NCI-H2081 (cell line): ENCODE results near the gene BORCS5.

Source experiments
- DNase-seq, 2 experiments: peaks; one replicate each; lab custom pipeline; 2025; lab: John Stamatoyannopoulos, UW

The BORCS5 gene

DNA sequence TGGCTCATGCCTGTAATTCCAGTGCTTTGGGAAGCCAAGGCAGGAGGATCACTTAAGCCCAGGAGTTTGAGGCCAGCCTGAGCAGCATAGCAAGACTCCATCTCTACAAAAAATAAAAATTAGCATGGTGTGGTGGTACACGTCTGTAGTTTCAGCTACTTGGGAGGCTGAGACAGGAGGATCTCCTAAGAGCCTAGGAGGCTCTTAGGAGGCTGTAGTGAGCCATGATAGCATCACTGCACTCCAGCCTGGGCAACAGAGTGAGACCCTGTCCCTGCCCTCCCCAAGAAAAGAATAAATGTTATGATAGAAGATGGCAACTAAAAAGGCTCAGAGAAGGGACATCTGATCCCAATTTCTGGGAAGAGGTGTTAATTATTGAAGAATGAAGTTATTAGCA, 3.6 kb upstream of the BORCS5 start:
- no peak for DNase-seq

DNA sequence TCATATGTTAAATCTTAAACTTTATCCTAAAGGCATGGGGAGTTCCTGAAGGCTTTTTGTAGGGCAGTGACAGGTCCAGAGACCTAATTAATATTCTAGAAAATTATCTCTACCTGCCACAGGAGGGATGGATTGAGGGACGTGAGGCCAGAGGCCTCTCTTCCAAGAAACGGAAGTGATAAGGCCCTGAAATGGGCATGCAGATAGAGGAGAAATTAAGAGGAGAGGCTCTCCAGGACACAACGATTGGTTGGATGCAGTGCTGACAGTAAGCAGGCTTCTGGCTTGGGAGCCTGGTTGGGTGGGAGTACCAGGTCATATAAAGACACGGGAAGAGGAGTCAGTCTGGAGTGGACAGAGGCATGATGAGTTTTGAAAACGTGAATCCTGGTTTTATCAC, 3.1 kb upstream of the BORCS5 start:
- no peak for DNase-seq

- DNase-seq: no peak
These were observed 397 bp upstream of the BORCS5 start for GRCh38 chr12:12356467-12356895.

GRCh38 chr12:12357719-12358461, 1.0 kb downstream of the BORCS5 start:
- DNase-seq: peak; percentile 17 to 57

- no peak for DNase-seq
These were observed 1.6 kb downstream of the BORCS5 start for GRCh38 chr12:12358528-12358927.

GRCh38 chr12:12364787-12365445, 8.0 kb downstream of the BORCS5 start:
- DNase-seq: no peak

DNA sequence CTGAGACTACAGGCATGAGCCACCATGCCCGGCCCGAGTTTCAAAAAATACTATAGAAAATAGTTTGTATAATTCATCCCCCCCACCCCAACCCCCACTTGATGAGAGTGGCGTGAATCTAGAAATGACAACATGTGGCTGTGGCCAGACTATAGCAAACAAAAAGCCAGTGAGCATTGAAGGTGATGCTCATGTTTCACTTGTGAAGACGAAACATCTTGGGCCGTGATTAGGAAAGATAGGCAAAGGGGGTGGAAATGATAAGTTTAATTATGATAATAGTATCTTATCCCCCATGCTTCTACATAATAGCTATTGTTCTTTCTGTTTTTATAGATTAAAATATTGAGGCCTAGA, 8.5 kb downstream of the BORCS5 start:
- DNase-seq: no peak

- peak; percentile 46 to 64 for DNase-seq
These were observed 9.1 kb downstream of the BORCS5 start for GRCh38 chr12:12365931-12366431.

DNA sequence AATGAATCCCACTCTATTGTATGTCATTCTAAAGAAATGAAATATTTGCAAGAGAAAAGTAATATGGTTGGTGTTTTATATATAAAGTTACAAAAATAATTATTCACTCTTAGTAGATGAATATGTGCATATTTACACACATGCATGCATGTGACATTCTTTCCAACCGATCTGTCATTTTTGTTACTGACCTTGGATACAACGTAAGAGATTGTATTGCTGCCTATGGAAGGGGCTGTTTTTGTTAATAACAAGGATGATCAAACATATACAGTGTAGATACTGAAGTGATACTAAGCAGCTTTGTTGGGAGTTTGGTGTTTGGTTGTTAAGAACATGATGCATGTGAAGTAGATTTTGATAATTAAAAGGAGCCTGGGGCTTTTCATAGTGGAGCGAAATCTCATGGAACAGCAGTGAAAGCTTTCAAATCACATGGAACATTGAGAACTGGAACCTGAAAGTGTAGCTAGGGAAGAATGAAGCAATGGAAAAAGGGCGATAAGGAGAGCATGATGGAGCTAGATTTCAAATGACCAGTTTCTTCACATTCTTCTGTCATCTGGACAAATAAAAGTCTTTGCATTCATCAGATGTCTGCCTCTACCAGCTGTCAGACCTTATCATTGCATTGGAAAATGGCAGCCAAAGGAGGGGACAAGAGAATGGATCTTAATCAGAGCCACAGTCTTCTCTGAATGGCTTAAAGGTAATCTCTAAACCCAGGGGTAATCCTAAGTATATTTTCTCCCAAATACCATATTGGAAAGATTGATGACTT, 10.0 kb downstream of the BORCS5 start:
- no peak for DNase-seq

- DNase-seq: no peak
These were observed 10.7 kb downstream of the BORCS5 start for GRCh38 chr12:12367482-12367998.

- no peak for DNase-seq
These were observed 16.3 kb downstream of the BORCS5 start for GRCh38 chr12:12372946-12373722.

DNA sequence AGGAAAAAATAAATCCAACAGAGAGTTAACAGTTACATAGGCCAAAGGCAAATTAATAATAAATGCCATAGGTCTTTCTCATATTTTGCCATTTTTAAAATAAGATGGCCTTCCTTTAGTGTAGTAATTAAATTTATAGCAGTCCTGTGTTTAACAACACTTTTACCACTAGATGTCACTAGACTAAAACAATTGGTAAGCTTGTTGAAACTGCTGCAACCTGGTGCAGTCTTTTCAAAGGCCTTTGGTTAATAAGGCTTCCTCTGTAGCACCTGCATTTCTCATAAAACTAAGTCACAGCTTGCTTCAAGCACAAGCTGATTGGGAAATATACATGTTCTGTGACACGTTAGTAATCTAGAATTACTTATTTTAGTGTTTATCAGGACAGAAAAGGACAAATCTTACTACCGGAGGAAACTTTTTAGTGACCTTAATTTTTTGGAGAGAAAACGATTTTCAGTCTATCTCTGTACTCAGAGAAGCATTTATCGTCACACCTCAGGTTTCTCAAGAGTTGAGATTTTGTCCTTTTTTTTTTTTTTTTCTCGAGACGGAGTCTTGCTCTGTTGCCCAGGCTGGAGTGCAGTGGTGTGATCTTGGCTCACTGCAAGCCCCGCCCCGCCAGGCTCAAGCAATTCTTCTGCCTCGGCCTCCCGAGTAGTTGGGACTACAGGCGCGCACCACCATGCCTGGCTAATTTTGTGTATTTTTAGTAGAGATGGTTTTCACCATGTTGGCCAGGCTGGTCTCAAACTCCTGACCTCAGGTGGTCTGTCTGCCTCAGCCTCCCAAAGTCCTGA, 20.0 kb downstream of the BORCS5 start:
- DNase-seq: peak; percentile 73 to 88

GRCh38 chr12:12378616-12379015, 21.7 kb downstream of the BORCS5 start:
- no peak for DNase-seq

DNA sequence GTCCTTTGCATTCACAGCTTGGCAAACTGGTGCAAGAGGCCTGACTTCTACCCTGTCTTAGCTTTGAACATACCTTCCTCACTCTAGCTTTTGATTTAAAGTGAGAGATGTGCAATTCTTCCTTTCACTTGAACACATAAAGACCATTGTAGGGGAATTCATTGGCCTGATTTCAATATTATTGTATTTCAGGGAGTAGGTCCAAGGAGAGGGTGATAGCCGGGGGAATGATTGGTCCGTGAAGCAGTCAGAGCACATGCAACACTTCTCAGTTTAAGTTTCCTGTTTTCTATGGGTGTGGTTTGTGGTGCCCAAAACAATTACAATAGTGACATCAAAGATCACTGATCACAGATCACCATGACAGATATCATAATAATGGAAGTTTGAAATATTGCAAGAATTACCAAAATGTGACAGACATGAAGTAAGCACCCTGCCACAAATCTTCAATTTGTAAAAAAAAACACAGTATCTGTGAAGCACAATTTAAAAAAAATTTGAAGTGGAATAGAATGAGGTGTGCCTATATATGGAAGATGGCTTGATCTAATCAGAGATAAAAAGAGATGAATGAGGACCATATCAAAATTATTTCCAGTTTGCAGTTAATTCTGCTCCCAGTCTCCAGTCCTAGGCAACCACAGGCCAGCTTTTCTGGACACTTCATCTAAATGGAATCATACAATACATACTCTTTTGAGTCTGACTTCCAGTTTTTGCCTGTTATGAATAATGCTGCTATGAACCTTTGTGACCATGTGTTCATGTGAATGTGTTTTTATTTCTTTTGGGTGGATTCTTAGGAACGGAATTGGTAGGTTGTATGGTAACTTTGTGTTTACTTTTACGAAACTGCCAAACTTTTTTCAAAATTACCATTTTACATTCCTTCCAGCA, 23.2 kb downstream of the BORCS5 start:
- DNase-seq: no peak

- no peak for DNase-seq
These were observed 24.2 kb downstream of the BORCS5 start for GRCh38 chr12:12380949-12381593.

DNA sequence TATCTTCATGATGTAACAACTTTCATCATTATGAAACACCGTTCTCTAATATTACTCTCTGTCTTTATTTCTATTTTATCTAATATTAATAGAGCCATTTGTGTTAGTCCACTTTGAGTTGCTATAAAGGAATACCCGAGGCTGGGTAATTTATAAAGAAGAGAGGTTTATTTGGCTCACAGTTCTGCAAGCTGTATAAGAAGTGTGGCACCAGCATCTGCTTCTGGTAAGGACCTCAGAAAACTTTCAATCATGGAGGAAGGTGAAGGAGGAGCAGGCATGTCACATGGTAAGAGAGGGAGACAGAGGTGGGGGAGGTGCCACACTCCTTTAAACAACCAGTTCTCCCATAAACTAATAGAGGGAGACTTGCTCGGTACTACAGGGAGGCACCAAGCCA, 25.1 kb downstream of the BORCS5 start:
- DNase-seq: no peak

DNA sequence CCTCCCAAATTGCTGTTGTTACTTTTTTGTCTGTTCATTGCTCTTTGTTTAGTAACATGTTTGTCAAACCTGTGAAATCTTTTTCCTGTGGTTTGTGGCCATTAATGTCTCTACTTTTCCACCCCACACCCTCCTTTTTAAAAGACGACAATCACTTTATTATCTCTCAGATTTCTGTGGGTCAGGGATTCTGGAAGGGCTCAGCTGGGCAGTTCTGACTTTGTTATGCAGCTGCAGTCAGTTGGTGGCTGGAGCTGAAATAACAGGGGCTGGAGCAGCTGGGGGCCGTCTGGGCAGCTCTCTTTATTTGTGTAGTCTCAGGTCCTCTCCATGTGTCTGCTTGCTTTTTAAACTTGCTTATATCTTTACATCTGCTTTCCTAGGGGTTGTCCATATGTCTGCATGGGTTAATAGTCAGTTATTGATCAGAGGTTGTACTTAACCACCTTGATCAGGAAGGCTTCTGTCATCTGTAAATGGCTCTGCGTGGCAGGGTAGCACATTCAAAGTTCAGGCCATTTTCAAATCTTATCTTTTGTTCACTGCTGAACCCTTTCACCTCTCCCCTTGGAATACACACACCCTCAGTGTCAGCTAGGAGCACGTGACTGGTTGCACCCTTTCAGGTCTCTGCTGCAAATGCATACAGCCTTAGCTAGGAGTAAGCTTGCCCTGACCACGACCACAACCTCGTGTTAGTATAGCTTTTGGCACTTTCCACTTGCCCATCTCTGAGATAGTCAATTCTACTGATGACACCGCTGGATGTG, 27.9 kb downstream of the BORCS5 start:
- DNase-seq: peak in 1 of 2 experiments; percentile 33

- DNase-seq: no peak
These were observed 30.6 kb downstream of the BORCS5 start for GRCh38 chr12:12387501-12387900.

DNA sequence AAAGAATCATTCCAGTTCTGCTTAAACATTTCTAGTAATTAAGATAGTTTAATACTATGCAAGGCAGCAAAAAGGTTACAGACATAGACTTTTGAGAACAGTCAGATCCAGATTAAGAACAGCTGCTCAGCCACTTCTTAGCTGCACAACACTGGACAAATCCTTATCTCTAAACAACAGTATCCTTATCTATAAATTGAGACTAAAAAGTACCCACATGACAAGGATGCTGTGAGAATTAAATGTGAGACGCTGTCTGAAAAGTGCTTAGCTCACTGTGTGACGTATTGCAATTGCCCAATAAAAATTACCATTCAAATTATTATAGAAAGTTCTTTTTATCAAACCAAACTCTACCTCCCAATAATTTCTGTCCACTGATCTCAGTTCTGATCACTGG, 35.5 kb downstream of the BORCS5 start:
- DNase-seq: no peak
